ENCODE data around the gene ERAP2. TPM values are rescaled to one million over a fixed set of nuclear protein-coding genes. Genes with fewer than 3 reads are reported as not detected.

ERAP2 gene
- total RNA-seq, 1 donor: 77.3 TPM

- H3K27me3 ChIP-seq (ENCODE audit: insufficient read depth, low read length): no peaks in the 10 kb centered on the region
- no peak overlapping the region for H3K4me3 ChIP-seq (ENCODE audit: low read length)
- H3K4me1 ChIP-seq (ENCODE audit: insufficient read depth, low read length): peaks cover 29% of the 10 kb centered on the region
- no peaks in the 10 kb centered on the region for H3K9me3 ChIP-seq (ENCODE audit: low read depth, low read length)
Observed at GRCh38 chr5:96968614-96969013, 92.3 kb downstream of the ERAP2 start.

Other genes with a start within 250 kb of the ERAP2 start
- gene CAST, start 214.1 kb upstream of the ERAP2 start, total RNA-seq: 276 TPM
- 67.2 TPM for gene ERAP1, start 68.6 kb upstream of the ERAP2 start, total RNA-seq
- gene LNPEP, start 59.6 kb downstream of the ERAP2 start, total RNA-seq: 119 TPM

Data from mononuclear cell (primary cell).